Subcutaneous adipose tissue (tissue), 4 donors: ENCODE measurements around the gene SMIM17. TPM values are rescaled to one million over a fixed set of nuclear protein-coding genes. Genes with fewer than 3 reads are reported as not detected.

Experiments used
- CTCF ChIP-seq: fragments of 450-650 bp; IDR thresholded peaks from one replicate; pipeline ENCODE4 v1.5.1; 2016; ENCODE audit warnings: low read depth, mild to moderate bottlenecking, control low read depth, antibody characterized with exemption, moderate library complexity
- total RNA-seq, 4 donors: library from RNA; depleted of rRNA; stranded (reverse); fragments of >200 nt; gene quantifications; one replicate each; pipeline ENCODE4 v1.1.0, GENCODE V29; 2016

SMIM17 gene
- total RNA-seq, 4 donors from 2014 or later, result not detected

DNA sequence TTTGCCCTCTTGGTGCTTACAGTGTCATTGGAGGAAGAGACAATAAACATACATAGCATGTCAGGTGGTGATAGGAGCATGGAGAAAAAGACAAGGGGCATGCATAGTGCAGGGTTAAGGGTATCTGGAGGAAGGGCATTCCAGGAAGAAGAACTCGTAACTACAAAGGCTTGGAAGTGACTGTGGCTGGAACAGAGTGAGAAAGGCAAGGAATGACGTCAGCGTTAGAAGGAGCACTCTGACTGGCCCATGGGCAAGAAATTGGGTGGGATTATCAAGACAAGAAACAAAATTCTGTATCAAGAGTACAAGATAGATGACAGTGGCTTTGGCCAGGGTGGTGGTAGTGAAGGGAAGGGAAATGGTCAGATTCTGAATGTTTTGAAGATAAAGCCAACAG is 11.2 kb downstream of the SMIM17 start:
- TF ChIP-seq CTCF, result no peak

- no peak for TF ChIP-seq CTCF
Observed at GRCh38 chr19:56660381-56661107, 17.6 kb downstream of the SMIM17 start.

DNA sequence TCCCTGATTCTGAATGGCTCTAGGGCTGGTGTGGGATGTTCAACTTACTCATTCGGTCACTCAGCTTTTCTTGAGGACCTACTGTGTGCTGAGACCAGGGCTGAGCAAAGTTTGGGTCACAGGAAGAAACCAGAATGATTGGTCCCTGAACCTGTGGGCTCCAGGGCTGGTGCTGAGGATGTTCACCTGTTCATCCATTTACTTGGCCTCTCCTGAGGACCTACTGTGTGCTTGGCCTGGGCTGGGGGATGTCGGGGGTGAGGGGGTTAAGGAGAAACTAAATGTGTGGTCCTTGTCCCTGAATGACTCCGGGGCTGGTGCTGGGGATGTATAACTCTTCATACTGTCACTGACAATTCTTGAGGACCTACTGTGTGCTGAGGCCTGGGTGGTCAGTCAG is 18.3 kb downstream of the SMIM17 start:
- no peak for TF ChIP-seq CTCF

DNA sequence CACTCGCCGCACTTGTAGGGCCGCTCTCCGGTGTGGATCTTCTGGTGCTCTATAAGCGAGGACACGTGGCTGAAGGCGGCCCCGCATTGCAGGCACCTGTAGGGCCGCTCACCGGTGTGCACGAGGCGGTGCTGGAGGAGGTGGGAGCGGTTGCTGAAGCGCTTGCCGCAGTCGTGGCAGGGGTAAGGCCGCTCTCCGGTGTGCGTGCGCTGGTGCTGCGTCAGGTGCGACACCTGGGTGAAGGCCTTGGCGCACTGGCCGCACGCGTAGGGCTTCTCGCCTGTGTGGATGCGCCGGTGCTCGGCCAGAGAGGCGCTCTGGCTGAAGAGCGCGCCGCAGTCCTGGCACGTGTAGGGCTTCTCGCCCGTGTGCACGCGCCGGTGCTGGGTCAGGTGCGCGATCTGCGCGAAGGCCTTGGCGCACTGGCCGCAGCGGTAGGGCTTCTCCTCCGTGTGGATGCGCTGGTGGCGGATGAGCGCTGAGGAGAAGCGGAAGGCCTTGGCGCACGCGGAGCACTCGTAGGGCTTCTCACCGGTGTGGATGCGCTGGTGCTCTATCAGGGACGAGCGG is 21.1 kb downstream of the SMIM17 start:
- no peak for TF ChIP-seq CTCF

DNA sequence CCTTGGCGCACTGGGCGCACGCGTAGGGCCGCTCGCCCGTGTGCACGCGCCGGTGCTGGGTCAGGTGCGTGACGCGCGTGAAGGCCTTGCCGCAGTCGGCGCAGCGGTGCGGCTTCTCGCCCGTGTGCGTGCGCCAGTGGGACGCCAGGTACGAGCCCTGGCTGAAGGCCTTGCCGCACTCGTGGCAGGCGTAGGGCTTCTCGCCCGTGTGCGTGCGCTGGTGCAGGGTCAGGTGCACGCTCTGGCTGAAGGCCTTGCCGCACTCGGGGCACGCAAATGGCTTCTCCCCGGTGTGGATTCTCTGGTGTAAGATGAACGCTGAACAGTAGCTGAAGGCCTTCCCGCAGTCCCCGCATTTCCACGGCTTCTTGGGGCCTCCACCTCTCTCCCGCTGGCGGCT is 21.6 kb downstream of the SMIM17 start:
- no peak for TF ChIP-seq CTCF

DNA sequence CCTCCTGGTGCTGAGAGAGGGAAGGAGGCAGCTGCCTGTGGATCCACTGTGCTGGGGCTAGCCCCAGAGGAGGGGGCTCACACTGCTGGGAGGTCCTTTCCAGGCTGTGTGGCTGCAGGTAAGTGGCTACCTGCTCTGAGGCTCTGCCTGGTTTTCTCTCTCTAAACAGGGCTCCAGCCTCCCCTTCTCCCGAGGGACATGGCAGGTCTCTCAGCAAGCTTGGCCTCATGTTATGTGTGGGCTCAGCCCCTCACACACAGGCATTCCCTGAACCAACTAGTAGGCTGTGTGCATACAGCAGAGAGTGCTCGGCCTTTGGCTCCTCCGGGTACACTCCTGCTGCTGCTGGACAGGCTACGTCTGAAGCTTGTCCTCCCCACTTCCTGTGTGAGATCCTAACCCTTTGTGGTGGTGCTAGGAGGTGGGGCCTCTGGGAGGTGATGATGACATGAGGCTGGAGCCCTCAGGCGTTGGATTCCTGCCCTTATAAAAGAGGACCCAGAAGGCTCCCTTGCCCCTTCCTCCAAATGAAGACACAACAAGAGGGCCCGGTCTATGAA is 24.4 kb downstream of the SMIM17 start:
- no peak for TF ChIP-seq CTCF

DNA sequence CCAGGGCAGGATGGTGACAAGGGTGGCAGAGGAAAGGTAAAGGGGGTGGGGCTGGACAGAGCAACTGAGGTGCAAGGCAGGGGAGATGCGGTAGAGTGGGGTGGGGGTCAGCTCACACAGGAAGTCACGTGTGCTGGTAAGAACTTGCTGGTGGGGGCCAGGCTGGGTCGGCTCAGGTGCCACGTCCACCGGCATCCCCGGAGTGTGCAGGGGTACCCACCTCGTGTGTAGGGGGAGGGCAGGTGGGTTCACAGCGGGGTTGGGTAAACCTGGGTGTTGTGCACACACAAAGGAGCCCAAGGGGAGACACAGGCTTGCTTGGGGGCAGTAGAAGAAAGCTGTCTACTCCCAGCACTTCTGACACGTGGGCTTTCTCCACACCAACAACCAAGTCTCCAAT is 25.7 kb downstream of the SMIM17 start:
- no peak for TF ChIP-seq CTCF
